RWPE1 (cell line): ENCODE data around the gene PSD4.

Experiments
- CTCF ChIA-PET: fragments of 350-600 bp; sonication (Branson Sonifier 250); formaldehyde crosslinking; extraction: SDS; loops from one replicate; lab custom pipeline; 2021; lab: Yijun Ruan, JAX
- POLR2A ChIA-PET: fragments of 400-600 bp; formaldehyde crosslinking; extraction: SDS; loops from one replicate; lab custom pipeline; 2020; ENCODE audit warnings: antibody characterized with exemption; ENCODE audit not compliant: low non-redundant PET; lab: Yijun Ruan, JAX
- DNase-seq: peaks from one replicate; pipeline ENCODE4 v3.0.0; 2012; ENCODE audit warnings: low spot score
- H3K27ac ChIP-seq: fragments of 450-650 bp; 2 replicates; pipeline ENCODE4 v1.5.1; 2017
- TF ChIP-seq, protein P1 (sequence below): fragments of 450-650 bp; conservative IDR thresholded peaks from 2 replicates; pipeline ENCODE4 v1.5.1; 2017; ENCODE audit warnings: low read depth, mild to moderate bottlenecking

PSD4 gene

DNA sequence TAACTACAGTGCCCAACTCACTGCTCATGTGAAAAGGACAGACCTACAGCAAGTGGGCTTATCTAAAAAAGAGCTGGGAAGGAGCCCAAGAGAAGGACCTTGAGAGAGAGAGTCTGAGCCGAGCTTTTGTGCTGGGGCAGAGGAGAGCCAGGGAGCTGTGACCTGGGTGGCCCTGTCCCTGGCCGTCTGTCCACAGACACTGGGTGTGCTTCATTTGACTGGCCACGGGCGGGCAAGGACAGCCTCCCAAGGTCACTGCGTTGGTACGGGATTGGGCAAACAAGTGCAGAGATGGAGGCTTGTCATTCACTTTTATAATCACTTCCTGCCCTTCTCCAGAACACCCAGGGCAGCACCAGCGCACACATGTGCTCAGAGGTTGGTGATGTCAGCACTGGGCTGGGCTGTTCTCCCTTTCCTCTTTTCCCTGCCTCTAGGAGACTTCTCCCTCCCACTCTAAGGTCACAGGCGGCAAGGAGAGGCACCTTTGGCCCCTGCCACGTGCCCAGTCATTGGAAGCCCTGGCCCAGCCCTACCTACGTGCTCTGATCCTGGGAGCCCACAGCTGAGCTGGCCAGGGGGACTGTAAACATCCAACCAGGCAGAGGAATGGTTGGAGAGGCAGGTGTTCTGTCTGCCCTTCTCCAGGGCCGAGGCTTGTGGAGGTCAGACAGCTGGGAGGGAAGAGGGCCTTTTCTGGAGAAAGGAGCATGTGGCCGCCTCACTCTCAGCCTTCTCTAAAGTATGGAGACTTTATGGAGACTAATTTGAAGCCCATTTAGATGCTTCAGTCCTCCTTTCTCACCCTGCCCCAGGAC, 6.4 kb upstream of the PSD4 start:
- 0 out of 2 replicates have a peak overlapping the region, but pooled peaks have one; percentile 2 for H3K27ac ChIP-seq
- POLR2A ChIA-PET = no interaction called here
- TF ChIP-seq, protein P1, sequence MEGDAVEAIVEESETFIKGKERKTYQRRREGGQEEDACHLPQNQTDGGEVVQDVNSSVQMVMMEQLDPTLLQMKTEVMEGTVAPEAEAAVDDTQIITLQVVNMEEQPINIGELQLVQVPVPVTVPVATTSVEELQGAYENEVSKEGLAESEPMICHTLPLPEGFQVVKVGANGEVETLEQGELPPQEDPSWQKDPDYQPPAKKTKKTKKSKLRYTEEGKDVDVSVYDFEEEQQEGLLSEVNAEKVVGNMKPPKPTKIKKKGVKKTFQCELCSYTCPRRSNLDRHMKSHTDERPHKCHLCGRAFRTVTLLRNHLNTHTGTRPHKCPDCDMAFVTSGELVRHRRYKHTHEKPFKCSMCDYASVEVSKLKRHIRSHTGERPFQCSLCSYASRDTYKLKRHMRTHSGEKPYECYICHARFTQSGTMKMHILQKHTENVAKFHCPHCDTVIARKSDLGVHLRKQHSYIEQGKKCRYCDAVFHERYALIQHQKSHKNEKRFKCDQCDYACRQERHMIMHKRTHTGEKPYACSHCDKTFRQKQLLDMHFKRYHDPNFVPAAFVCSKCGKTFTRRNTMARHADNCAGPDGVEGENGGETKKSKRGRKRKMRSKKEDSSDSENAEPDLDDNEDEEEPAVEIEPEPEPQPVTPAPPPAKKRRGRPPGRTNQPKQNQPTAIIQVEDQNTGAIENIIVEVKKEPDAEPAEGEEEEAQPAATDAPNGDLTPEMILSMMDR = no peak
- no peak for DNase-seq
- CTCF ChIA-PET = interaction anchor here (1.4 kb wide), 1 partner anchor 29 kb away, joined by 3 read pairs; no protein-coding TSS in a partner anchor

DNA sequence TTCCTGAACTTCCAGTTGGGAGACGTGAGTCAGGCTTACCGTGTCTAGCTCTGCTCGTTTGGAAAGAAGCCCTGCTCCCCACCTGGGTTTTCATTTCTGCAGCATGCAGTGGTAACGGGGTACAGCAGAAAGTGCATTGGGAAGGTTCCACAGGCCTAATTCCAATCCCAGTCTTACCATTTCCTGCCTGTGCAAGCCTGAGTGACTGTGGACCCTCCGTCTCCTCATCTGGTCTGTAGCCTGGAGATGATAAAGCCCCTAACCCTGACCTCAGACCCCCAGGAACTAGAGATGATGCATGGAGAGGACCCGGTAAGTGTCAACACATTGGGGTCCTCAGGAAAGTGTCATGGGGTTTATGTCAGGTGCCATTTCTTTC, 5.8 kb upstream of the PSD4 start:
- ChIA-PET CTCF (interaction anchor here (1.4 kb wide), 1 partner anchor 30 kb away, joined by 3 read pairs; no protein-coding TSS in a partner anchor), POLR2A (no interaction called here)
- H3K27ac ChIP-seq = no peak overlapping the region
- DNase-seq = no peak
- TF ChIP-seq, protein P1 = no peak

DNA sequence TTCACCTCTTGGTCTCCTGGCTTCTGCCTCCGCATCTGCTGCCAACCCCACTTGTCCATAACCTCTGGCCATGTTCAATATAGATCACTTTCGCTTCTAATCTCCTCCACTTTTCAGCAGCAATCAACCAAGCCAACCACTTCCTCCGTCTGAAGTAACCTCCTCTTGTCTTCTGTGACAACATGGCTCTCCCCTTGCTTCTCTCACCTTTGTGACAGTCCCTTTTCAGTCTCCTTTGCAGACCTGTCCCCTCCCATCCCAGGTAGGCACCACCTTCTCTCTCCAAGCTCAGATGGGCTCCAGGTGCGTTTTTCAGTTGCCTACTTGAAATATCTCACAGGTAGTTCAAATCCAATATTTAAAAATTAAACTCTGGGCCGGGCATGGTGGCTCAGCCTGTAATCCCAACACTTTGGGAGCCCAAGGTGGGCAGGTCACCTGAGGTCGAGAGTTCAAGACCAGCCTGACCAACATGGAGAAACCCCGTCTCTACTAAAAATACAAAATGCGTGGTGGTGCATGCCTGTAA, 4.7 kb upstream of the PSD4 start:
- CTCF ChIA-PET = interaction anchor here (0.6 kb wide), 2 partner anchors 30 kb away, joined by 3 read pairs; no protein-coding TSS in a partner anchor
- DNase-seq = no peak
- H3K27ac ChIP-seq = no peak overlapping the region
- POLR2A ChIA-PET = no interaction called here
- TF ChIP-seq, protein P1 = no peak

DNA sequence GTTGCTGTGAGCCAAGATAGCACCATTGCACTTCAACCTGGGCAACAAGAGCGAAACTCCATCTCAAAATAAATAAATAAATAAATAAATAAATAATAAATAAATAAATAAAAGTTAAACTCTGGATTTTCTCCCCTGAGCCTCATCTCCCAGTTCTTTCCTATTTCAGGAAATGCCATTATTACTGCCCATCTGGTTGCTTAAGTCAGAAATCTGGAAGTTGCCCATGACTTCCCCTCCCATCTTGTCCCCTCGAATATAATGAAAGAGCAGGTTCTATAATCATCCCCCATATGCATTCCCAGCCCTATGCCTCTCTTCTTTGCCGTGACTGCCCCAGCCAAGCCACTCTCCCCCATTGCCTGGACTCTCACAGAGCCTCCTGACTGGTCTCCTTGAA, 4.2 kb upstream of the PSD4 start:
- ChIA-PET POLR2A (no interaction called here), CTCF (interaction anchor here (0.6 kb wide), 1 partner anchor 30 kb away, joined by 3 read pairs; no protein-coding TSS in a partner anchor)
- no peak overlapping the region for H3K27ac ChIP-seq
- TF ChIP-seq, protein P1 = no peak
- DNase-seq = no peak

DNA sequence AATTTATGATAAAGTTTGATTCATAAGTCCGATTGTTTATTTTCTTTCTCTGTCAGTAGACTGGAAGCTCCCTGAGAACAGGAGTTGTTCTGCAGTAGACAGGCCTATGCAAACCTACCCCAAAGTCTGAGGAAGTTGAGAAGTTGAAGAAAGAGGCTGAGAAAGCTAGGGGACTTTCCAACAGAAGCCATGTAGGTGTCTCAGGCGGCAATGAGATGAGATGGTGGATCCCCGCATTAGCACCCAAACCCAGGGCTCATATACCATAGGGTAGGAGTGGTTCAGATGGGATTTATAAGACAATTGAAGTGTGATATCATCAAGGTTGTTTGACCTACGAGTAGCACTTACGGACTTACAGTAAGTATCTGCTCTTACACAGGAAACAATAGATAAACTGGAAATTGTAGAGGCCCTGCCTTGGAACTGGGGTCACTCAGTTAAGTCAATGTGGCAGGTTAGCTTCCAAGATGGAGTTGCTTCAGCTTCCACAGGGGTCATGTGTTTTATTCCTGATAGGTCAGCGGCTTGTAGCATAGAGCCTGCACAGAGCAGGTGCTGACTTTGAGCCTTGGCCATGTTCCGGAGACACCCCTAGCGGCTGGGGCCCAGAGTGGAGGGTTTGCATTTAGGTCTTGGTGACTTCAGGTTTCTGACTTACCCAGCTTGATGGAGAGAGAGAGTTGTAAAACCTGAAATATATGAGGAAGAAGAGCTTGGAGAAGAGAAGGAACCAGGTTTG, 2.3 kb upstream of the PSD4 start:
- ChIA-PET POLR2A (no interaction called here), CTCF (interaction anchor here (0.7 kb wide), 1 partner anchor 21 kb away, joined by 3 read pairs; no protein-coding TSS in a partner anchor)
- TF ChIP-seq, protein P1 = no peak
- H3K27ac ChIP-seq = no peak overlapping the region
- no peak for DNase-seq

DNA sequence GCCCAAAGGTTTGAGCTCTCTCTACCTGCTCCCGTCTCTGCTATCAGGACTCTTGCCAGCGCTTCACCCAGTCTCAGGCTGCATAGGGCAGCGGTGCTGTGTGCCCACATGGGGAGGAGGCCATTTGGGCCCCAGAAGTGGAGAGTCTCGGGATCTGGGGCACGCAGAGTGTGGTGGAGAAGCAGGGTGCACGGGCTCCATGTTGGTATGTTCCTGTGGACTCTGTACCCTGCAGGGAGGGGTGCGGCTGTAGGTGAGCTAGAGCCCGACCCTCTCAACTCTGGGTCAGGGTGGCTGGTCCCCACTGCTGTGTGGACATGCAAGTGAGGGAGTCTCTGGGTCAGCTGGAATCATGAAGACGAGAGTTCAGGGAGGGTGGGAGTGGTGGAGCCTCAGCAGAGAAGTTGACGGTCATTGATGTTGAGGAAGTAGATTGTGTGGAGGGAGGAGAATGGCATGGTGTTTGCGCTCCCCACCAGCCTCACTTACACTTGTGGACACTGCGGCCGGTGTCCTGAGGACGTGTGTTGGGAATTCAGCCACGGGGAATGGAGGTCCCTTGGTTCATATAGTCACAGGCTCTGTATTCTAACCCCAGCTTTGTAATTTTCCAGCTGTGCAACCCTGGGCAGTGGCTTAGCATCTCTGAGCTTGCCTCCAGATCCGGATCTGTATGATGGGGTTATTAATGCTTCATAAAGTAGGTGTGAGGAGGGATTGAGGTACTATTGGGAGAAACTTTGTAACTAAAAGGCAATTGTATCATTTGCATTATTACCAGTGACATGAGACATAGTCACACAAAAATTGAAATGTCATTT, 840 bp upstream of the PSD4 start:
- TF ChIP-seq, protein P1 = no peak
- CTCF ChIA-PET = no interaction called here
- no peak overlapping the region for H3K27ac ChIP-seq
- no peak for DNase-seq
- POLR2A ChIA-PET = no interaction called here
